Jurkat, Clone E6-1 (cell line): ENCODE results near the gene FADS2.
A peak's percentile ranks its signal among the peaks of the same experiment; 100 is the strongest.

ENCODE experiments used
- DNase-seq: peaks from one replicate; pipeline ENCODE4 v3.0.0-alpha.2; 2011; ENCODE audit warnings: low read depth, low spot score
- H3K4me3 ChIP-seq: 2 replicates; pipeline ENCODE4 v1.5.1; 2011; ENCODE audit warnings: mild to moderate bottlenecking, low read length, control low read depth, moderate library complexity

FADS2 gene

DNA sequence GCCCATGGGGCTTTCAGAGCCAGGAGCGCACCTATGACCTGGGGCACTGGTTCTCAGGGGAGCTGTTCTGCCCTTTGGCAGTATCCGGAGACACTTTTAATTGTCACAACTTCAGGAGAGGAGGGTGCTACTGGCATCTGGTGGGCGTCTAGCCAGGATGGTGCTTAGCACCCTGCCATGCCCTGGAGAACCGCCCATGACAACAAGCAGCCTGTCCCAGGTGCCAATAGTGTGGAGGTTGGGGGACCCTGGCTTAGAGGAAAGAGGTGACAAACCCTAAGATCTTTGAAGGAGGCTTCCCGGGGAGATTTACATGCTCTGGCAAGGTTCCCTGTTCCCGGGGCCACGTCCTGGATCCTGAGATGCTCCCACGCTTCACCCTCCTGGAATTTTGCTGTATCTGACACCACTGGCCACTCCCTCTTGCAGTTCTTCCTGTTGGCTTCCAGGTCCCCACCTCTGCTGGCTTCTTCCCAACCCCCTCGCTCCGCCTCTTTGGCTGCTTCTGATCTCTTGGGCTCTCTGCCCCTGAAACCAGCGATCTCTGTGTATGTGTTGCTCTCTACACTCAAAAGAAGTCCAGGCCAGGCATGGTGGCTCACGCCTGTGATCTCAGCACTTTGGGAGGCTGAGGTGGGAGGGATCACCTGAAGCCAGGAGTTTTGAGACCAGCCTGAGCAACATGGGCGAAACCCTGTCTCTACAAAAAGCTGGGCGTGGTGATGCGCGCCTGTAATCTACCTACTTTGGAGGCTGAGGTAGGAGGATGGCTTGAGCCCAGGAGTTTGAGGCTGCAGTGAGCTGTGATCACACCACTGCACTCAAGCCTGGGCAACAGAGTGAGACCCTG is 32.2 kb downstream of the FADS2 start:
- no peak for DNase-seq
- H3K4me3 ChIP-seq: no peak overlapping the region

DNA sequence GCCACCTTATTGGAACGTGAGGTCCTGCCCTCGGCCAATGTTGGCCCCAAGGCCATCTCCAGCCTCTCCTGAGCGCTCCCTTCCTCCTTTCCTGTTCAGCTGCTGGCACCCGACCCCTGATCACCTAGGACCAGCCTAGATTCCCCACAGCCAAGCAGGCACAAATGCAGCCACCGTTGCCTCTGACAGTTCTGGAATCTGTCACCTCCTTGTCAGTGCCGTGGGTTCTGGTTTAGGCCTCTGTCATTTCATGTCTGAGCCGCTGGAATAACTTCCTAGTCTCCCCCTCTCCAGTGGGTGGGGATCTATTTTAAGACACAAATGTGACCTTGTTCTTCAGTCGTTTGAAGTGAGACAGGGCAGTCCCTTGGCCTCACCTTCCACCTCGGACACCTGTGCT is 33.5 kb downstream of the FADS2 start:
- H3K4me3 ChIP-seq: no peak overlapping the region
- DNase-seq: no peak

DNA sequence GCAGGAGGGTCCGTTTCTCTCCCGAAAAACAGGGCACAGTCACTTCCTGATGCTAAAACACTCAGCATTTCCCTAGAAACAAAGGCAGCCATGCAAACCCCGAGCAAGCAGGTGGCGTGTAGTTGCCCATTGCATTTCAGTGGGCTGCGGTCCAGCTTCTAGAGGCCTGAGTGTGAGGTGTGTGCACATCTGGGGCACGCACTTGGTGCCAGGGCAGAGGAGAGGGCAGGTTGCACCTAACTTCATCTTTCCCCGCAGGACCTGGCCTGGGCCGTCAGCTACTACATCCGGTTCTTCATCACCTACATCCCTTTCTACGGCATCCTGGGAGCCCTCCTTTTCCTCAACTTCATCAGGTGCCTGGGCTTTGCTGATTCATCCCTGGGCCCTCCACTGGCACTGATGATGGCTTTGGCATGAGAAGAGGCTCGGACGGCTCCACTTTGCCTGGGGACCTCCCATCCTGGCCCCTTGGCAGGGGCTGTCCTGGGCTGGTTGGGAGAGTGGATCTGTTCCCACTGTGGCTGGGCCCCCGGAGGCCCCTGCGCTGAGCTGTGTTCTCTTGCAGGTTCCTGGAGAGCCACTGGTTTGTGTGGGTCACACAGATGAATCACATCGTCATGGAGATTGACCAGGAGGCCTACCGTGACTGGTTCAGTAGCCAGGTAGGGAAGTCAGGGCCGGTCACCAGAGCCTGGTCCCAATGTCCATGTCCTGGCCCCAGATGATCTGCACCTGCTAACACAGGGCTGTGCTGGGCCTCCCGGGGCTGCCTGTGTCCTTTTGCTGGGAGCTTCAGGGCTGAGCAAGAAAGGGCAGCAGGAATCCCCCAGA is 34.8 kb downstream of the FADS2 start:
- no peak for DNase-seq
- no peak overlapping the region for H3K4me3 ChIP-seq

DNA sequence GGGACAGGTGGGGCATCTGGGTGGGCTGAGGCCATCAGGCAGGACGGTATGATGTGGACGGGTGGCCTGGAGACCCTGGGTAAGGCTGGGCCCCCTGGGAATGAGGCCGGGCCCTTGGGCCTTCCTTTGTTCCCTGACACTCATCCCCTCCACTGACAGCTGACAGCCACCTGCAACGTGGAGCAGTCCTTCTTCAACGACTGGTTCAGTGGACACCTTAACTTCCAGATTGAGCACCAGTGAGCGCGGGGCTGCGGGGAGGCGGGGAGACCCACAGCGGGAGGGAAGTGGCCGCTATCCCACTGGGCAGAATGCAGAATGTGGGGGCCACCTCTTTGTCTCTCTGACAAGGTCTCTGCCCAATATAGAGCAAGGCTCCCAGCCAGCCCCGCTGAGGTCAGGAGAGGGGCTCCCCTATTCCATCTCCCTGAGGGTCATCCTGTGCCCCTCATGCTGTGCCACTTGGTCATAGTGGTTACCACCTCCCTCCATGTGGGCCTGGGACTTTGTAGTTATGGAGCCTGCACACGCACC is 35.5 kb downstream of the FADS2 start:
- H3K4me3 ChIP-seq: no peak overlapping the region
- DNase-seq: no peak

DNA sequence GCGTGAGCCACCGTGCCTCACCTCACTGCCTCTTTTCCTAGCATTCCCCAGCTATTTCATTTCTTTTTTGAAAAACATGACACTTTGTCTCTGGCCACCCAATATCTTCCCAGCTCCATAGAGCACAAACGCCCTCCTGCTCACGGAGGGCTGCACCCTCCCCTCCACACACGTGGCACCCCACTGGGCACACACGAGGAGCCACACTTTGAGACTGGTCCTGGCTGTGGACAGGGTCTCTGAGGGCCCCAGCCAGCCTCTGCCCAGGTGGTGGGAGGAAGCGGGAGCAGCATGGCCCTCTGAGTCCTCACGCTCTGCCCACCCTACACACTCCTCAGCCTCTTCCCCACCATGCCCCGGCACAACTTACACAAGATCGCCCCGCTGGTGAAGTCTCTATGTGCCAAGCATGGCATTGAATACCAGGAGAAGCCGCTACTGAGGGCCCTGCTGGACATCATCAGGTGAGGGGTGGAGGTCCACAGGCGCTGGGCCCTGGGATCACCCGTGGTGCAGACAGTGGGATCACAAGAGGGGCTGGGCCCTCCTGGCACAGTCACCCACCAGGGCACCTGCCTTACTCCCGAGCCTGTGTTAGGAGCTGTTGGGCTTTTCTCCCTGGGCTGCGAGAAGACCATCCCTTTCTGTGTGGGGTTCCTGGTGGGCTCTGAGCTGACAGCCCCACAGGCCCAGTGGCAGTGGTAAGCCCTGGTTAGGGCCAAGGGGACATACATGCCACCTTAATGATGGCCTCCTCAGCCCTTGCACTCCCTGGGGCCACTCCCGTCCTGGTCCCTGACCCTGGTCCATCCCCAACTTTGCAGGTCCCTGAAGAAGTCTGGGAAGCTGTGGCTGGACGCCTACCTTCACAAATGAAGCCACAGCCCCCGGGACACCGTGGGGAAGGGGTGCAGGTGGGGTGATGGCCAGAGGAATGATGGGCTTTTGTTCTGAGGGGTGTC is 37.0 kb downstream of the FADS2 start:
- DNase-seq: no peak
- no peak overlapping the region for H3K4me3 ChIP-seq

DNA sequence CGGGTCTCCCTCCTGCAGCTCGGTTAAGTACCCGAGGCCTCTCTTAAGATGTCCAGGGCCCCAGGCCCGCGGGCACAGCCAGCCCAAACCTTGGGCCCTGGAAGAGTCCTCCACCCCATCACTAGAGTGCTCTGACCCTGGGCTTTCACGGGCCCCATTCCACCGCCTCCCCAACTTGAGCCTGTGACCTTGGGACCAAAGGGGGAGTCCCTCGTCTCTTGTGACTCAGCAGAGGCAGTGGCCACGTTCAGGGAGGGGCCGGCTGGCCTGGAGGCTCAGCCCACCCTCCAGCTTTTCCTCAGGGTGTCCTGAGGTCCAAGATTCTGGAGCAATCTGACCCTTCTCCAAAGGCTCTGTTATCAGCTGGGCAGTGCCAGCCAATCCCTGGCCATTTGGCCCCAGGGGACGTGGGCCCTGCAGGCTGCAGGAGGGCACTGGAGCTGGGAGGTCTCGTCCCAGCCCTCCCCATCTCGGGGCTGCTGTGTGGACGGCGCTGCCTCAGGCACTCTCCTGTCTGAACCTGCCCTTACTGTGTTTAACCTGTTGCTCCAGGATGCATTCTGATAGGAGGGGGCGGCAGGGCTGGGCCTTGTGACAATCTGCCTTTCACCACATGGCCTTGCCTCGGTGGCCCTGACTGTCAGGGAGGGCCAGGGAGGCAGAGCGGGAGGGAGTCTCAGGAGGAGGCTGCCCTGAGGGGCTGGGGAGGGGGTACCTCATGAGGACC is 38.3 kb downstream of the FADS2 start:
- DNase-seq: no peak
- H3K4me3 ChIP-seq: no peak overlapping the region

DNA sequence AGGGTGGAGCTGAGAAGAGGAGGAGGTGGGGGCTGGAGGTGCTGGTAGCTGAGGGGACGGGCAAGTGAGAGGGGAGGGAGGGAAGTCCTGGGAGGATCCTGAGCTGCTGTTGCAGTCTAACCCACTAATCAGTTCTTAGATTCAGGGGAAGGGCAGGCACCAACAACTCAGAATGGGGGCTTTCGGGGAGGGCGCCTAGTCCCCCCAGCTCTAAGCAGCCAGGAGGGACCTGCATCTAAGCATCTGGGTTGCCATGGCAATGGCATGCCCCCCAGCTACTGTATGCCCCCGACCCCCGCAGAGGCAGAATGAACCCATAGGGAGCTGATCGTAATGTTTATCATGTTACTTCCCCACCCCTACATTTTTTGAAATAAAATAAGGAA is 38.9 kb downstream of the FADS2 start:
- DNase-seq: no peak
- no peak overlapping the region for H3K4me3 ChIP-seq

DNA sequence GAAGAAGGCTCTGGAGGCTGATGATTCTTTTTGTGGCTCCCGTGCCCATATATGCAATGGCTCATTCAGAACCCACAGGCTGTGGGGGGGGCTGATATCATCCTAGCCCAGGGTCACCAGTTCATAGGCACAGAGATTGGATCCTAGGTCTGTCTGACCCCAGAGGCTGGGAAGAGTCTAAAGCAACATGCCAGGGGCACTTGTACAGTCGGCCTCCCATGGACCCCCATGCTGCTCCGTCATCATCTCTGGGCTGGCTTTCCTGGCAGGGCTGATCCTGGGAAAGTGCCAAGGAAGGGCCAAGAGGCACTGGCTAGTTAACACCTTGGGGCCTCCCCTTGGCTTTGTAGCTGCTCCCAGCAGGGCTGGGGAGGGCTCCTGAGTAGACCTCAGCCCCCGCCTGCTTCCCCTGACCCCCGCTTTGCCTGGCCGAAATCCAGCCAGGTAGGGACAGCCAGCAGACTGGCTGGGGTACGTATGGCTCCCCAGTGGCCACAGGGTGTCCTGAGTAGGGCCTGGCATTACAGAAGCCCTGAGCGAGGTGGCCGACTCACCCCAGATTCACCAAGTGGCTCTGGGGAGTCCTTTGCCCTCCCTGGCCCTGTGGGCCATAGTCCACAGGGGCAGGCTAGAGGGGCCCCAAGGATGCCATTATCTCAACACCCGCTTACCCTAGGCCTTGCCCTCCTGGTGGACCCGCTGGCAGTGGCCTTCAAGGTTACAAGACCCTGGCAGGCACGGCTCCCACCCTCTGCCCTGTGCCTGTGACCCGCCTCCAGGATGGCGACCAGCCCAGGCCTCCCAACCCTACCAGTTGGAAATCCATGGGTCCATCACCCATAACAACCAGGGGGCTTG is 40.7 kb downstream of the FADS2 start:
- H3K4me3 ChIP-seq: no peak overlapping the region
- no peak for DNase-seq

DNA sequence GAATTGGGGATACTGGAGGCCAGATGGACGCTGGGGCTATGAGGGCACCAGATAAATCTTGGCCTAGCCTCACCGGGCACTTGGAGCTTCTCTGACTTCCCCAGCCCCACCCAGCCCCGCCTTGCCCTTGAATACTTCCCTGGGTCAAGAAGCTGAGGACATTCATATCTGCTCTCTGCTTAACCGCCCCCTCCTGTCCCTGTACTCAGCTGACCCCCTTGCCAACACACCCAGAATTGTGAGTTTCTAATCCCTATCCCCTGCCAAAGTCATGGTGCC is 41.3 kb downstream of the FADS2 start:
- no peak for DNase-seq

DNA sequence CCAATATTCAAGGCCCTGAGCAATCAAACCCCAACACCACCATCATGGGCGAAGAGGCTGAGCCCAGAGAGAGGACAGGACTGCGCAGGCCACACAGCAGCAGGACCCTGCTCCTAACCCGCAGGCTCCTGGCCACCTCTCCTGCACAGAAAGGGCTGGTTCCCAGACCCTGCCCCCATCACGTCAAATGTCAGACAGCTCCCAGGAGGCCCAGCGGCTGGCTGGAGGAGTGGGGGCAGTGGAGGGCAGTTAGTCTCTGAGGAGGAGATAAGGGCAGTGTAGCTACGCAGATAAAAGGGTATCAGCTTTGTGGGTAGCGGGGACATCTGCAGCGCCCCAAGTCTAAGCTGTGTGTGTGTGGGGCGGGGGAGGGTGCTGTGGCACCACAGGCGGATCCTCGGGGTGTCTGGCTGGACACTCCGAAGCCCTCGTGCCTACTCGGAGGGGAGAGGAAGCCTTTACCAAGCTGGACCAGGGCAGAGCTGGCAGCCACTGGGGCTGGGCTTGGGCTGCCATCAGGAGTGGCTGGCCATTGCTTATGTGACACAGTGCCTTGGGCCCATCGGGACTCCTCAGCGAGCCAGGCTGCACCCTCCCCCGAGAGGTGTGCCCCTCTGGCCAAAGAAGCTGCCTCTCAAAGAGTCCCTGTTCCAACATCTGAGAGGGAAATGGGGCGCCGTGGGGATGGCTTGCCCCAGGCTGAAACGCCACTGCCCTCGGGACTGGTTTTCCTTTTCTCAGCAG is 41.8 kb downstream of the FADS2 start:
- DNase-seq: no peak

More for the DNA sequence above, 41.3 kb downstream of the FADS2 start:
- no peak overlapping the region for H3K4me3 ChIP-seq

DNA sequence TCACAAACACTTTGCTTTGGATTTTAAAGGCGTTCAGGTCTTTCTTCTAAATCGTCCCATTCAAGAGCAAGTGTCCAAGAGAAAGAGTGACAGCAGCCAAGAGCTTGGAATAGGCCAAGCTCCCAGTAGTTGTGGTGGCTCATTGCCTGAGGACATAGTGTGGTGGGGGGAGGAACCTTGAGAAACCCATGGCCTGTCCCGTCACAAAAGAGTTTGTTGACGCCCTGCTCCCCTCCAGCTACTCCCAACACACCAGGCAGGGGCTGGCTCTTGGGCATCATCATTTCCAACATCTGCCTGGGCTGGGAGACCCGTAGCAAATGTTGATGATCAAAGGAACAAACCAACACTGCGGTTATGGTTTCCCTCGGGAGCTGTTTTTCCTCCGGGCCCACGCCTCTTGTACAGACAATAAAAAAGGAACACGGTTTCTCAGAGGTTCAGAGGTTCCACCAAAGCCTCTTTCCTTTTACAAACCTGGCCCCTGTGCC is 42.5 kb downstream of the FADS2 start:
- DNase-seq: no peak
- no peak overlapping the region for H3K4me3 ChIP-seq

More for the DNA sequence above, 41.8 kb downstream of the FADS2 start:
- no peak overlapping the region for H3K4me3 ChIP-seq

DNA sequence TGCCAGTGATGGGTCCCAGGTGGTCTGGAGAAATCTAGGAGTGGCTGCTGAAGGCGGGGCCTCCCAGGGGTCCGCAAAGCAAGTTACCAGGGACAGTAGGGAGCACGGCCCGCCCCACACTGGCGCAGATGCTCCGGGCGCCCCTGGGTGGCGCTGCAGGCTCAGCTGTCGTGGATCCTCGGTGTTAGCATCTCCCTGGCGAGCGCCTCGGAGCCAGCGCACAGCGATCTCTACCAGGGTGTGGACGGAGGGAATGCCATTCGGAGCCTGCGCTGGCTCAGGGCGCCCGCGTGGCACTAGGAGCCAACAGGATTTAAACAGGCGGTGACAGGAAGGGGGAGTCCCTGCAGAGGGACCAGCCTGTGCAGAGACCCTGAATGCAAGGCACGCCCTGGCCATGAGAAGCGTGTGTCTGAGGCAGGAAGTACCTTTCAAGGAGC is 43.1 kb downstream of the FADS2 start:
- peak overlapping the region; percentile 42 for H3K4me3 ChIP-seq
- peak; percentile 51 for DNase-seq

DNA sequence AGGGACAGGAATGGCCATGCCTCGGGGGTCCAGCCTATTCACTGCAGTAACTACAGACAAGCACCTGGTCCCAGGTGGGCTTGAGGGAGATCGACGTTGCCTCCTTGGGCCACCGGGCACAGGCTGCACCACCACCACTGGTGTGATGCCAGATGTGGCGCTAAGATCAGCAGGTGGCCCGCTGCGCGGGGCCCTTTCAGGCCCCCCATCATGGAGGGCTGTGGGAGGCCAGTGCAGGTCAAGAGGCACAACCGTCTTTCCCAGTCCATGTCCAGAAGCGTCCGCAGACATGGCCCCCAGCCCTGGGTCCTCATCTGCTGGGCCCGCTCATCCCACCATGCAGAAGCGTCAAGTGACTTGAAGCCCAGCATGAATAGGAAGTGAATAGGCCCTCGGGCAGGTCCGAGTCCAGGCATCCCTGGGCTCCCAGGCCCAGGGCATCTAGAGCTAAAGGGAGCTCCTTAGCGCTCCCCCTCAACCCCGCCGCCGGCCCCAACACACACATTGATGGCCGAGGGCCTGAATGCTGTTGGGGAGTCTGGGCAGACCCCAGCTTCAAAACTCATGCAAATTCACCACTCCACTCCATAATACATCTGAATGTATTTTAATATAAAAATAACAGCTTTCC is 45.0 kb downstream of the FADS2 start:
- H3K4me3 ChIP-seq: no peak overlapping the region
- DNase-seq: no peak

DNA sequence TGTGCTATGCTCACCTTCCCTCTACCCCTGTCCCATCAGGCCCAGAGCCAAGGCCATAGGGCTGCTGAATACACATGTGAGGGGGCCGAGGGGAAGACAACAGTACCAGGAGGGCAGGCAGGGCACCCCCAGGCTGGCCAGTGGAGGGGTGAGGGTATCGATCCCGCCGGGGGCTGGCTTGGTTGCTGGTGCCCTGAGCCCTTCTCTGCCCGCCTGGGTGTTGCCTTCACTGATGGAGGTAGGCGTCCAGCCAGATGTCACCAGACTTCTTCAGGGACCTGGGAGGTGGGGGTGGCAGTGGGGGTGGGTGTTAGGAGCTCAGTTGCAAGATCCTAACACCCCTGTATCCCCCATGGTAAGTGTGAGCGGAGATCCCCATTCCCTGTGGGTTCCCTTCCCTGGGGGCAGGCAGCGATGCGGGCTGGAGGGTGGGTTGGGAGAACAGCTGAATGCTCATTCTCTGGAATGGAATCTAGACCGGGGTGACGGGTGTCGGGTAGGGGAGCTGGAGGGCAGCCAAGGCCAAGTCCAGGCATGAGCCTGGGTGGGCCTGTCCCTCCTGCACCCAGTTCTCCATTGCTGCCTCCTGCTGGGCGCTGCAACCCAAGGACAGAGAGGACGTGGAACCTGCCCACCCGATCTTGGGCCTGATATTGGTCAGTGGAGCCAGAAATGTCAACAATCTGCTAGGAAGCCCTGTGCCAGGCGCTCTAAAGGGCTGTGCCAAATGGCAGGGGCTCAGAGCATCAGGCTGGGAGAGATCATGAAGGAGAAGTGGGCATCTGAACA is 45.7 kb downstream of the FADS2 start:
- DNase-seq: no peak
- H3K4me3 ChIP-seq: no peak overlapping the region

DNA sequence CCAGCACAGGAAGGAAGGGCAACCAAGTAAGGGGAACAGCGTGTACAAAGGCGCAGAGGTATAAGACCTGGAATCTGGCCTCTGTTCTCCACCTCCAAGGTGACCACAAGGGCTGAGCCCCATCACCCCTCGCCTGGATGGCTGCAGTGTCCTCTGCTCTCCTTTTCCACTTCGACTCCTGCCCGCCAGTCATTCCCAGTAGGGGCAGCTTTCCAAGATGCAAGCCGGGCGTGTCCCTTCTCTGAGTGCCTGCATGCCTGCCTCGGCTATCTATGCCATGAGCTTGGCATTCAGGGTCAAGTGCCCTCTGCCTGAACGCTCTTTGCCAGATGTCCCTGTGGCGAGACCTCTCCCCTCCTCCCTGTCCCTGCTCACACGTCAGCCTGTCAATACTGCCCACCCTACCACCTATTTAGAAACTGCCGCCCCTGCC is 46.3 kb downstream of the FADS2 start:
- no peak for DNase-seq
- no peak overlapping the region for H3K4me3 ChIP-seq

DNA sequence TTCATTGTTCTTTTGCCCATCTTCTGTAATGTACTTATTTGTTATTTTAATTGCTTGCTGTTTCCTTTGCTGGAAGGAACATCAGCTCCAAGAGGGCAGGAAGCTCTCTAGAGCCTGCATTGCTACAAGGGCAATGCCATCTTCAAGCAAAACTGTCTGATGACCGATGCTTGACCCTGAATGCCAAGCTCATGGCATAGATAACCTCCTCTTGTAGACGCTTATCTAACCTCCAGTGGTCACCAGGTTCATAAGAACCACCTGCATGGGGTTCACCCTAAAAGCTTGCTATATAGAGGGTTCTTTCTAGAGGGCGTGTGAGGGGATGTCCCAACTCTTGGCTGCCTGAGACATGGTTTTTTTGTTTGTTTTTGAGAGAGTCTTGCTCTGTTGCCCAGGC is 46.8 kb downstream of the FADS2 start:
- DNase-seq: no peak
- H3K4me3 ChIP-seq: no peak overlapping the region
